ENCODE measurements around the gene HIRIP3. TPM values are rescaled to one million over a fixed set of nuclear protein-coding genes. Genes with fewer than 3 reads are reported as not detected.

The HIRIP3 gene
- total and polyA plus RNA-seq, 2 donors = 14.8 to 19.9 TPM

Other genes with a start within 250 kb of the HIRIP3 start
- gene C16orf54, start 249.6 kb downstream of the HIRIP3 start, total RNA-seq = 16.7 TPM
- 19.0 TPM for gene C16orf54, start 249.6 kb downstream of the HIRIP3 start, polyA plus RNA-seq
- 0.09 TPM for gene ZG16, start 217.4 kb downstream of the HIRIP3 start, total RNA-seq
- gene ZG16, start 217.4 kb downstream of the HIRIP3 start, polyA plus RNA-seq = 0.27 TPM
- 105 TPM for gene KIF22, start 204.9 kb downstream of the HIRIP3 start, total RNA-seq
- 82.5 TPM for gene KIF22, start 204.9 kb downstream of the HIRIP3 start, polyA plus RNA-seq
- 192 TPM for gene MAZ, start 189.1 kb downstream of the HIRIP3 start, total RNA-seq
- 178 TPM for gene MAZ, start 189.1 kb downstream of the HIRIP3 start, polyA plus RNA-seq
- gene PRRT2, start 183.4 kb downstream of the HIRIP3 start, total RNA-seq = 0.85 TPM
- 1.0 TPM for gene PRRT2, start 183.4 kb downstream of the HIRIP3 start, polyA plus RNA-seq
- 44.4 TPM for gene PAGR1, start 179.5 kb downstream of the HIRIP3 start, total RNA-seq
- 36.0 TPM for gene PAGR1, start 179.5 kb downstream of the HIRIP3 start, polyA plus RNA-seq
- 49.0 TPM for gene MVP, start 175.2 kb downstream of the HIRIP3 start, total RNA-seq
- gene MVP, start 175.2 kb downstream of the HIRIP3 start, polyA plus RNA-seq = 165 TPM
- gene CDIPT, start 132.4 kb downstream of the HIRIP3 start, total RNA-seq = 44.1 TPM
- gene CDIPT, start 132.4 kb downstream of the HIRIP3 start, polyA plus RNA-seq = 73.3 TPM
- gene SEZ6L2, start 96.1 kb downstream of the HIRIP3 start, total RNA-seq = 0.66 TPM
- 0.98 TPM for gene SEZ6L2, start 96.1 kb downstream of the HIRIP3 start, polyA plus RNA-seq
- 0.09 TPM for gene ASPHD1, start 95.1 kb downstream of the HIRIP3 start, total RNA-seq
- gene ASPHD1, start 95.1 kb downstream of the HIRIP3 start, polyA plus RNA-seq = 0.46 TPM
- gene KCTD13, start 69.4 kb downstream of the HIRIP3 start, total RNA-seq = 4.4 TPM
- gene KCTD13, start 69.4 kb downstream of the HIRIP3 start, polyA plus RNA-seq = 16.9 TPM
- gene TMEM219, start 33.5 kb downstream of the HIRIP3 start, total RNA-seq = 61.4 TPM
- 155 TPM for gene TMEM219, start 33.5 kb downstream of the HIRIP3 start, polyA plus RNA-seq
- 18.5 TPM for gene TAOK2, start 21.7 kb downstream of the HIRIP3 start, total RNA-seq
- 28.7 TPM for gene TAOK2, start 21.7 kb downstream of the HIRIP3 start, polyA plus RNA-seq
- 48.1 TPM for gene INO80E, start 624 bp upstream of the HIRIP3 start, total RNA-seq
- gene INO80E, start 624 bp upstream of the HIRIP3 start, polyA plus RNA-seq = 84.5 TPM
- gene DOC2A, start 15.4 kb upstream of the HIRIP3 start, total RNA-seq = 0.24 TPM
- 1.3 TPM for gene DOC2A, start 15.4 kb upstream of the HIRIP3 start, polyA plus RNA-seq
- gene C16orf92, start 27.6 kb upstream of the HIRIP3 start, total RNA-seq = not detected
- not detected for gene C16orf92, start 27.6 kb upstream of the HIRIP3 start, polyA plus RNA-seq
- gene TLCD3B, start 35.7 kb upstream of the HIRIP3 start, total RNA-seq = 0.24 TPM
- gene TLCD3B, start 35.7 kb upstream of the HIRIP3 start, polyA plus RNA-seq = 0.68 TPM
- 523 TPM for gene ALDOA, start 70.1 kb upstream of the HIRIP3 start, total RNA-seq
- 451 TPM for gene ALDOA, start 70.1 kb upstream of the HIRIP3 start, polyA plus RNA-seq
- 87.3 TPM for gene PPP4C, start 80.4 kb upstream of the HIRIP3 start, total RNA-seq
- 106 TPM for gene PPP4C, start 80.4 kb upstream of the HIRIP3 start, polyA plus RNA-seq
- 0.52 TPM for gene TBX6, start 96.3 kb upstream of the HIRIP3 start, total RNA-seq
- gene TBX6, start 96.3 kb upstream of the HIRIP3 start, polyA plus RNA-seq = 2.6 TPM
- 32.6 TPM for gene YPEL3, start 100.6 kb upstream of the HIRIP3 start, total RNA-seq
- 231 TPM for gene YPEL3, start 100.6 kb upstream of the HIRIP3 start, polyA plus RNA-seq
- 1.3 TPM for gene GDPD3, start 117.9 kb upstream of the HIRIP3 start, total RNA-seq
- gene GDPD3, start 117.9 kb upstream of the HIRIP3 start, polyA plus RNA-seq = 24.2 TPM
- gene MAPK3, start 127.6 kb upstream of the HIRIP3 start, total RNA-seq = 14.9 TPM
- gene MAPK3, start 127.6 kb upstream of the HIRIP3 start, polyA plus RNA-seq = 43.9 TPM
- 312 TPM for gene CORO1A, start 188.0 kb upstream of the HIRIP3 start, total RNA-seq
- gene CORO1A, start 188.0 kb upstream of the HIRIP3 start, polyA plus RNA-seq = 554 TPM
- gene BOLA2B, start 198.0 kb upstream of the HIRIP3 start, total RNA-seq = 161 TPM
- 131 TPM for gene BOLA2B, start 198.0 kb upstream of the HIRIP3 start, polyA plus RNA-seq
- gene SLX1A, start 198.3 kb upstream of the HIRIP3 start, total RNA-seq = 32.6 TPM
- gene SLX1A, start 198.3 kb upstream of the HIRIP3 start, polyA plus RNA-seq = 48.8 TPM
- gene SULT1A3, start 203.6 kb upstream of the HIRIP3 start, total RNA-seq = 10.6 TPM
- gene SULT1A3, start 203.6 kb upstream of the HIRIP3 start, polyA plus RNA-seq = 122 TPM

All from thymus (tissue), 2 donors.